RWPE2 (cell line): ENCODE results near the gene NAP1L4.

Experiments
- ATAC-seq: fragments of 200-7000 bp; cut with Tn5 transposase; 3 replicates; pipeline ENCODE4 v1.9.1; 2021; ENCODE audit warnings: low read depth
- DNase-seq: peaks from one replicate; pipeline ENCODE4 v3.0.0-alpha.2; 2020; ENCODE audit warnings: low spot score
- H3K27ac ChIP-seq: fragments of 450-650 bp; 2 replicates; pipeline ENCODE4 v1.5.1; 2017; ENCODE audit warnings: mild to moderate bottlenecking; ENCODE audit not compliant: poor library complexity, severe bottlenecking
- H3K27me3 ChIP-seq: fragments of 250-450 bp; sonication (Bioruptor Pico); 2 replicates; pipeline ENCODE4 v1.5.1; 2021; ENCODE audit warnings: mild to moderate bottlenecking, moderate library complexity; ENCODE audit not compliant: insufficient read depth, poor library complexity, severe bottlenecking
- H3K36me3 ChIP-seq: fragments of 250-450 bp; sonication (Bioruptor Pico); 2 replicates; pipeline ENCODE4 v1.5.1; 2020; ENCODE audit warnings: low read depth, mild to moderate bottlenecking, moderate library complexity
- H3K4me1 ChIP-seq: fragments of 250-450 bp; sonication (Bioruptor Pico); 2 replicates; pipeline ENCODE4 v1.5.1; 2021; ENCODE audit warnings: mild to moderate bottlenecking, moderate library complexity; ENCODE audit not compliant: insufficient read depth, poor library complexity, severe bottlenecking
- H3K4me3 ChIP-seq: fragments of 250-450 bp; sonication (Bioruptor Pico); 2 replicates; pipeline ENCODE4 v1.5.1; 2021; ENCODE audit warnings: mild to moderate bottlenecking, moderate library complexity; ENCODE audit not compliant: severe bottlenecking
- H3K9me3 ChIP-seq: fragments of 250-450 bp; sonication (Bioruptor Pico); 2 replicates; pipeline ENCODE4 v1.5.1; 2021; ENCODE audit warnings: mild to moderate bottlenecking, moderate library complexity; ENCODE audit not compliant: severe bottlenecking
- TF ChIP-seq, protein P1 (sequence below): fragments of 450-650 bp; IDR thresholded peaks from one replicate; pipeline ENCODE4 v1.5.1; 2017; ENCODE audit warnings: mild to moderate bottlenecking, moderate library complexity; ENCODE audit not compliant: poor library complexity, severe bottlenecking

Gene NAP1L4

DNA sequence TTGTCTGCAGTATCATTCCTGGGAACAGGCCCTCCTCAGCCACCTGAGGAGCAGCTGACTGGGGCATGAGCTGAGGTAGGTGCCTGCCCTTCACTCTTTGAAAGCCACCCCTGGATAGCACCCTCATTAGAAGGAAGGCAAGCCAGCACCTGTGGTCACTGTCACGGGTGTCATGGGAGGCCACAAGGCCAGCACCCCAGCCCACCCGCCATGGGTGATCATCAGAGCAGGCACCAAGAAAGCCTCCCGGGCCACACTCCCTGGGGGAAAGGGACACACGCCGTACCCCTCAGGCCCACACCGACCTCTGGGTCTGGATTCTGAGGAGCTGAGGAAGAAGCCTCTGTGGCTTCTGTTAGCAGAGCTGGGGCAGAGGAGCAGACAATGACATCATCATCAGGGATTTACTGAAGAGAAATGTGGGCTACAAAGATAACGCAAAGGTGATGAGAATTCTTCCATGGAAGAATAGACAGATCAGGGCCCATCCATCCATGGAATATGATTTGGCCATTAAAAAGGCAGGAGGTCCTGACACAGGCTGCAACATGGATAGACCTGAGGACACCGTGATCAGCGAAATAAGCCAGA, 16.7 kb upstream of the NAP1L4 start:
- Histone ChIP-seq H3K27me3 (no peaks in the 10 kb centered on the region), H3K4me3 (no peak overlapping the region), H3K27ac (no peak overlapping the region), H3K4me1 (peaks cover 6% of the 10 kb centered on the region), H3K36me3 (peaks cover 77% of the 10 kb centered on the region), H3K9me3 (no peaks in the 10 kb centered on the region)
- no peak for DNase-seq
- ATAC-seq = no peak
- TF ChIP-seq, protein P1, sequence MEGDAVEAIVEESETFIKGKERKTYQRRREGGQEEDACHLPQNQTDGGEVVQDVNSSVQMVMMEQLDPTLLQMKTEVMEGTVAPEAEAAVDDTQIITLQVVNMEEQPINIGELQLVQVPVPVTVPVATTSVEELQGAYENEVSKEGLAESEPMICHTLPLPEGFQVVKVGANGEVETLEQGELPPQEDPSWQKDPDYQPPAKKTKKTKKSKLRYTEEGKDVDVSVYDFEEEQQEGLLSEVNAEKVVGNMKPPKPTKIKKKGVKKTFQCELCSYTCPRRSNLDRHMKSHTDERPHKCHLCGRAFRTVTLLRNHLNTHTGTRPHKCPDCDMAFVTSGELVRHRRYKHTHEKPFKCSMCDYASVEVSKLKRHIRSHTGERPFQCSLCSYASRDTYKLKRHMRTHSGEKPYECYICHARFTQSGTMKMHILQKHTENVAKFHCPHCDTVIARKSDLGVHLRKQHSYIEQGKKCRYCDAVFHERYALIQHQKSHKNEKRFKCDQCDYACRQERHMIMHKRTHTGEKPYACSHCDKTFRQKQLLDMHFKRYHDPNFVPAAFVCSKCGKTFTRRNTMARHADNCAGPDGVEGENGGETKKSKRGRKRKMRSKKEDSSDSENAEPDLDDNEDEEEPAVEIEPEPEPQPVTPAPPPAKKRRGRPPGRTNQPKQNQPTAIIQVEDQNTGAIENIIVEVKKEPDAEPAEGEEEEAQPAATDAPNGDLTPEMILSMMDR = no peak

DNA sequence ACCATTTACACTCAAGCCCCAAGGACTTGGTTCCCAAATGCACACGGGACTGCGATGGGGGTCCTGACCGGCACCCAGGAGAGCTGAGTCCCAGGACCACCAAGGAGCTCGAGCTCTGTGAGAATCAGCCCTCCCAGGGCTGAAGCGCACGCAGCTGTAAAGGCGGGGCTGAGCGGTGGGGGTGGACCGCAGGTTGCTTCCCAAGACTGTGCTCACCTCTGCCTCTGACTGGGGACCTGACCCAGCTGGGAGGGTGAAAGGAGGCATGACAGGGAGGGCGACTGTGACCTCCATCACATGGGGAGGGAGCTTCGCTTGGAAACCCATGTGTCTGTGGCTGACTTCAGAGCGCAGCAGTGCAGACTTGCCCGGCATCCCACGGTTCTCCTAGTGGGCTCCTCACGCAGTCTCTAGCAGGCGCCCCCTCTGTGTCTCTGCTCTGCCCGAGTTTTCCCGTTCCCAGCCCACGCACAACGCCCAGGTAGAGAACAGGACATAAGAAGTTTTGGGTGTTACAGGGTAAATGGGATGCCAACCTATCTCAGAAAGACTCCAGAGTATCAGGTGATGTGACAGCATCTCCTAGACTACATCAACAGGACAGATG, 15.4 kb upstream of the NAP1L4 start:
- Histone ChIP-seq H3K4me3 (no peak overlapping the region), H3K27me3 (no peaks in the 10 kb centered on the region), H3K36me3 (peaks cover 77% of the 10 kb centered on the region), H3K4me1 (peaks cover 10% of the 10 kb centered on the region), H3K27ac (no peak overlapping the region), H3K9me3 (no peaks in the 10 kb centered on the region)
- TF ChIP-seq, protein P1 = no peak
- ATAC-seq (no peak), DNase-seq (no peak)

DNA sequence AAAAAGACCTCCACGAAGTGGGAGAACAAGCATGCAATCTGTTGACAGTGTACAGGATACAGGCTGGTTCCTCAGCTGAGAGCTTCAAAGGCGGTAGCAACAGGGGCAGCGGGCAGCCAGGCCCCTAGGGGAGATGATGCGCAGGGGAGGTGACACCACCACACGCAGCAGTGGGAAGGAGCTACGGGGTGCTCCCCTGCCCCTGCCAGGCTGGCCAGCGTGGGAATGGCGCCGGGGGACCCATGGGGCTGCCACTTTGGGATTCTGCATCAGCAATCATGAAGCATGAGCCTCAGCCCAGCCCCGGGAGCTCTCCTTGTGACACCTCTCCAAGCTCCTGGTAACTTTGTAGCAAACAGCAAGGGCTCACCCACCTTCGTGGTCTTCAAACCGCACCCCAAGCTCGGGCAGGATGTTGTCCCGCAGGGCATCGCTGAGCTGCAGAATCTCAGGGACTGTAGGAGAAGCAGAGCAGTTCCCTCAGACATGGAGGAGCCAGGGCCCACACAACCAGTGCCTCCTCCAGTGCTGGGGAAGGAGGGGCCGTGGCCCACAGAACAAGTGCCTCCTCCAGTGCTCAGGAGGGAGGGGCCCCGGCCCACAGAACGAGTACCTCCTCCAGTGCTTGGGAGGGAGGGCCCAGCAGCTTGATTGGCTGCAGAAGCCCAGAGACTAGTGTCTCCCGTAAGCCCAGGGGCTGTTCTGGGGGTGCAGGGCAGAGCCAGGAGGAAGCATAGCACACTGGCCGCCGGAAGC, 14.6 kb upstream of the NAP1L4 start:
- ATAC-seq (no peak), DNase-seq (no peak)
- TF ChIP-seq, protein P1 = no peak
- H3K9me3 ChIP-seq = no peaks in the 10 kb centered on the region
- no peak overlapping the region for H3K27ac ChIP-seq
- no peak overlapping the region for H3K4me3 ChIP-seq
- peaks cover 77% of the 10 kb centered on the region for H3K36me3 ChIP-seq
- H3K27me3 ChIP-seq = no peaks in the 10 kb centered on the region
- peaks cover 15% of the 10 kb centered on the region for H3K4me1 ChIP-seq

DNA sequence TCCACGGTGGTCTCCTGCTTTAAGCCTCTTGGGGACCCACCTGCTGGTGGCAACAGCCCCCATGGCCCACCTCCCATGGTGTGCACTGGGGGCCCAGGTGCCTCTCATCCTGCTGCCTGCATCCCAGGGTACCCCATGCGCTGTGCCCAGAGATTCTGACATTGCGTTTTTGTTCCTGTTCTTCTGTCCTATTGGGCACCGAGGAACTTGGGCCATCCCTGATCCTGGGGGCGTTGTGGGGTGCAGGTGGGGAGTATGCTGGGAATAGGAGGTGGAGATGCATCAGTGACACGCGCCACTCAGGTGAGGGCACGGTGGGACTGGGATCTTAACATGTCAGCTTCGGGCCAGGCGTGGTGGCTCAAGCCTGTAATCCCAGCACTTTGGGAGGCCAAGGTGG, 12.4 kb upstream of the NAP1L4 start:
- peaks cover 76% of the 10 kb centered on the region for H3K36me3 ChIP-seq
- H3K27ac ChIP-seq = peak overlapping the region; percentile 62
- DNase-seq (no peak), ATAC-seq (no peak)
- TF ChIP-seq, protein P1 = no peak
- H3K27me3 ChIP-seq = no peaks in the 10 kb centered on the region
- no peaks in the 10 kb centered on the region for H3K9me3 ChIP-seq
- H3K4me3 ChIP-seq = no peak overlapping the region
- H3K4me1 ChIP-seq = peaks cover 32% of the 10 kb centered on the region
